Kidney epithelial cell (primary cell): Measurements from ENCODE around the gene ADIG. TPM values are rescaled to one million over a fixed set of nuclear protein-coding genes. Genes with fewer than 3 reads are reported as not detected.

Experiments used
- DNase-seq: peaks from one replicate; pipeline ENCODE4 v3.0.0-alpha.2; 2010; ENCODE audit warnings: low read depth
- H3K27me3 ChIP-seq: 2 replicates; pipeline ENCODE4 v1.6.0; 2011; ENCODE audit warnings: low read length; ENCODE audit not compliant: control insufficient read depth, insufficient read depth
- H3K36me3 ChIP-seq: 2 replicates; pipeline ENCODE4 v1.5.1; 2011; ENCODE audit warnings: low read length; ENCODE audit not compliant: control insufficient read depth, insufficient read depth
- H3K4me3 ChIP-seq: 2 replicates; pipeline ENCODE4 v1.5.1; 2011; ENCODE audit warnings: low read depth, mild to moderate bottlenecking, control low read depth, low read length
- total RNA-seq: library from RNA; depleted of rRNA; stranded (reverse); fragments of >200 nt; gene quantifications from 2 replicates; pipeline ENCODE4 v1.2.3, GENCODE V29; 2015
- TF ChIP-seq, protein P1 (sequence below): IDR thresholded peaks from 2 replicates; pipeline ENCODE4 v1.5.1; 2011; ENCODE audit warnings: mild to moderate bottlenecking, moderate library complexity, low read length, control low read depth, inconsistent platforms; ENCODE audit not compliant: insufficient read depth, poor library complexity, severe bottlenecking

Gene ADIG
- total RNA-seq, 1 donor from 2014 or later = not detected

GRCh38 chr20:38626921-38627659, 46.1 kb downstream of the ADIG start:
- DNase-seq = no peak
- Histone ChIP-seq H3K4me3 (no peak overlapping the region), H3K27me3 (no peaks in the 10 kb centered on the region), H3K36me3 (no peaks in the 10 kb centered on the region)
- TF ChIP-seq, protein P1, sequence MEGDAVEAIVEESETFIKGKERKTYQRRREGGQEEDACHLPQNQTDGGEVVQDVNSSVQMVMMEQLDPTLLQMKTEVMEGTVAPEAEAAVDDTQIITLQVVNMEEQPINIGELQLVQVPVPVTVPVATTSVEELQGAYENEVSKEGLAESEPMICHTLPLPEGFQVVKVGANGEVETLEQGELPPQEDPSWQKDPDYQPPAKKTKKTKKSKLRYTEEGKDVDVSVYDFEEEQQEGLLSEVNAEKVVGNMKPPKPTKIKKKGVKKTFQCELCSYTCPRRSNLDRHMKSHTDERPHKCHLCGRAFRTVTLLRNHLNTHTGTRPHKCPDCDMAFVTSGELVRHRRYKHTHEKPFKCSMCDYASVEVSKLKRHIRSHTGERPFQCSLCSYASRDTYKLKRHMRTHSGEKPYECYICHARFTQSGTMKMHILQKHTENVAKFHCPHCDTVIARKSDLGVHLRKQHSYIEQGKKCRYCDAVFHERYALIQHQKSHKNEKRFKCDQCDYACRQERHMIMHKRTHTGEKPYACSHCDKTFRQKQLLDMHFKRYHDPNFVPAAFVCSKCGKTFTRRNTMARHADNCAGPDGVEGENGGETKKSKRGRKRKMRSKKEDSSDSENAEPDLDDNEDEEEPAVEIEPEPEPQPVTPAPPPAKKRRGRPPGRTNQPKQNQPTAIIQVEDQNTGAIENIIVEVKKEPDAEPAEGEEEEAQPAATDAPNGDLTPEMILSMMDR = no peak

GRCh38 chr20:38628580-38629470, 47.8 kb downstream of the ADIG start:
- no peaks in the 10 kb centered on the region for H3K27me3 ChIP-seq
- DNase-seq = no peak
- H3K4me3 ChIP-seq = no peak overlapping the region
- no peaks in the 10 kb centered on the region for H3K36me3 ChIP-seq
- TF ChIP-seq, protein P1 = no peak

DNA sequence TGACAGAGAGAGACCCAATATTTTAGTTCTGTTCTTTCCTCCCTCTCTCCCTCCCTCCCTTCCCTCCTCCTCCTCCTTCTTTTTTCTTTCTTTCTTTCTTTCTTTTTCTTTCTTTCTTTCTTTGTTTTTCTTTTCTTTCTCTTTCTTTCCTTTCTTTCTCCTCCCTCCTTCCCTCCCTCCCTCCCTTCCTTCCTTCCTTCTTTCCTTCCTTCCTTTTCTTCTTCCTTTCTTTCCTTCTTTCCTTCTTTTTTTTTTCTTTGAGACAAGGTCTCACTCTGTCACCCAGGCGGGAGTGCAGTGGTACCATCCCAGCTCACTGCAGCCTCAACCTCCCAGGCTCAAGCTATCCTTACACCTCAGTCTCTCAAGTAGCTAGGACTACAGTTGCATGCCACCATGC, 49.0 kb downstream of the ADIG start:
- Histone ChIP-seq H3K36me3 (no peaks in the 10 kb centered on the region), H3K27me3 (no peaks in the 10 kb centered on the region), H3K4me3 (no peak overlapping the region)
- no peak for DNase-seq
- TF ChIP-seq, protein P1 = no peak

DNA sequence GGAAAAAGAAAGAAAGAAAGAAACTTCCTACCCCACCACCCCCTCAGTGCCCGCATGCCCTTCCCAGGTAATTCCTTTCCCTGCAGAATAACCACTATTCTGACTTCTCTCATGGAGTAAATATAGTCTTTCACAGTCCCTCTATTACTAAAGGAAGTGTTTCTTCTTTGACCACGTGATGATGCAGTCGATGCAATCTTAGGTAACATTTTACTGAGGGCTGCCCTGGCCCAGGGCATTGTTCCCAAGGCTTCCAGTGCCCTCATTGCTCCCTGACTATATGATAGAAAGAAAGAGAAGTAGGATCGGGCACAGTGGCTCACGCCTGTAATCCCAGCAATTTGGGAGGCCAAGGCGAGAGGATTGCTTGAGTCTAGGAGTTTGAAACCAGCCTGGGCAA, 49.7 kb downstream of the ADIG start:
- no peak overlapping the region for H3K4me3 ChIP-seq
- H3K36me3 ChIP-seq = no peaks in the 10 kb centered on the region
- no peak for DNase-seq
- no peaks in the 10 kb centered on the region for H3K27me3 ChIP-seq
- TF ChIP-seq, protein P1 = no peak

GRCh38 chr20:38631155-38632022, 50.4 kb downstream of the ADIG start:
- Histone ChIP-seq H3K4me3 (no peak overlapping the region), H3K36me3 (no peaks in the 10 kb centered on the region), H3K27me3 (no peaks in the 10 kb centered on the region)
- TF ChIP-seq, protein P1 = no peak
- DNase-seq = peak; percentile 5
